ENCODE data around the gene NME1.

The NME1 gene

DNA sequence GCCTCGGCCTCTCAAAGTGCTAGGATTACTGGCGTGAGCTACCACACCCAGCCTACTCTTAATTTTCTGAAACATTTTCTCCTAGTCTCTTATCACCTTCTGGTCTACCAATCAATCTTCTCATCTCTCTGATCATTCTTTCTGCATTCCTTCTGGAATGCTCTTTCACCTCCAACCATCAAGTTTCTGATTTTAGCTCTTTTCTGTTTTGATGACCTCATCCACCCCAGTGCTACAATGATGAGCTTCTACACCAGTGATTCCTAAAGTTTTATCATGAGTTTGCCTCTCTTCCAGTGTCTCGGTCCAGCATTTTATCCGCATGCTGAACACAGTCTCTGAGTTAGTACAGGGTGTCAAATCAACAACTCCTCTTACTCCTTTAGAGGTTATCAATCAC lies 44.4 kb downstream of the NME1 start:
- DNase-seq: no peak

GRCh38 chr17:51200295-51200694 lies 46.9 kb downstream of the NME1 start:
- no peak for DNase-seq

GRCh38 chr17:51200846-51201245 lies 47.5 kb downstream of the NME1 start:
- no peak for DNase-seq

- DNase-seq: no peak
Observed at GRCh38 chr17:51203838-51204237, 50.5 kb downstream of the NME1 start.

Data from NCI-H2081 treated with DMSO at 0.1 percent for 48 hours (cell line).